Fibroblast of pulmonary artery (primary cell): ENCODE measurements around the gene COL25A1.

Experiments
- DNase-seq: peaks from one replicate; pipeline ENCODE4 v3.0.0-alpha.2; 2010; ENCODE audit warnings: low read depth
- H3K4me3 ChIP-seq: replicated peaks from 2 replicates; pipeline ENCODE4 v1.5.1; 2011; ENCODE audit warnings: low read depth, mild to moderate bottlenecking, control low read depth, low read length, moderate library complexity
- TF ChIP-seq, protein P1 (sequence below): IDR thresholded peaks from 2 replicates; pipeline ENCODE4 v1.5.1; 2011; ENCODE audit warnings: mild to moderate bottlenecking, control low read depth, low read length, inconsistent platforms; ENCODE audit errors: missing control alignments

Gene COL25A1

DNA sequence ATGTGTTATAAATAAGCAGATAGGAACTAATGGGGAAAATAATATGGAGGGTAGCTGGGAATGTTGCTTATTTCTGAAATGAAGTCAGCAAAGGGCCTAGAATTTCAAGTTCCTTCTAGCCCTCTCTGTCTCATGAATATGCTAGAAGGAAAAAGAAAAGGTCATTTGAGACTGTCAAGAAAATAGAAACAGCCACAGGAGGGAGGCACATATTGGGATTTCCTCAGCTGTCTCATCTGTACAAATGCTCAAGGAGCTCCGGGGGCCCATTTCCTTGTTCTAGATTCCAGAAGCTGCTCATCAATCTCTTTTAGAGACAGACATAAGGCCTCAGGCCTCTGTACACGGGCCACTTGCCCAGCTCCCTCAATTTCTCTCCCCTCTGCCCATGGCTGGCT is 412.0 kb downstream of the COL25A1 start:
- DNase-seq: no peak
- TF ChIP-seq, protein P1, sequence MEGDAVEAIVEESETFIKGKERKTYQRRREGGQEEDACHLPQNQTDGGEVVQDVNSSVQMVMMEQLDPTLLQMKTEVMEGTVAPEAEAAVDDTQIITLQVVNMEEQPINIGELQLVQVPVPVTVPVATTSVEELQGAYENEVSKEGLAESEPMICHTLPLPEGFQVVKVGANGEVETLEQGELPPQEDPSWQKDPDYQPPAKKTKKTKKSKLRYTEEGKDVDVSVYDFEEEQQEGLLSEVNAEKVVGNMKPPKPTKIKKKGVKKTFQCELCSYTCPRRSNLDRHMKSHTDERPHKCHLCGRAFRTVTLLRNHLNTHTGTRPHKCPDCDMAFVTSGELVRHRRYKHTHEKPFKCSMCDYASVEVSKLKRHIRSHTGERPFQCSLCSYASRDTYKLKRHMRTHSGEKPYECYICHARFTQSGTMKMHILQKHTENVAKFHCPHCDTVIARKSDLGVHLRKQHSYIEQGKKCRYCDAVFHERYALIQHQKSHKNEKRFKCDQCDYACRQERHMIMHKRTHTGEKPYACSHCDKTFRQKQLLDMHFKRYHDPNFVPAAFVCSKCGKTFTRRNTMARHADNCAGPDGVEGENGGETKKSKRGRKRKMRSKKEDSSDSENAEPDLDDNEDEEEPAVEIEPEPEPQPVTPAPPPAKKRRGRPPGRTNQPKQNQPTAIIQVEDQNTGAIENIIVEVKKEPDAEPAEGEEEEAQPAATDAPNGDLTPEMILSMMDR: no peak
- no peak overlapping the region for H3K4me3 ChIP-seq

DNA sequence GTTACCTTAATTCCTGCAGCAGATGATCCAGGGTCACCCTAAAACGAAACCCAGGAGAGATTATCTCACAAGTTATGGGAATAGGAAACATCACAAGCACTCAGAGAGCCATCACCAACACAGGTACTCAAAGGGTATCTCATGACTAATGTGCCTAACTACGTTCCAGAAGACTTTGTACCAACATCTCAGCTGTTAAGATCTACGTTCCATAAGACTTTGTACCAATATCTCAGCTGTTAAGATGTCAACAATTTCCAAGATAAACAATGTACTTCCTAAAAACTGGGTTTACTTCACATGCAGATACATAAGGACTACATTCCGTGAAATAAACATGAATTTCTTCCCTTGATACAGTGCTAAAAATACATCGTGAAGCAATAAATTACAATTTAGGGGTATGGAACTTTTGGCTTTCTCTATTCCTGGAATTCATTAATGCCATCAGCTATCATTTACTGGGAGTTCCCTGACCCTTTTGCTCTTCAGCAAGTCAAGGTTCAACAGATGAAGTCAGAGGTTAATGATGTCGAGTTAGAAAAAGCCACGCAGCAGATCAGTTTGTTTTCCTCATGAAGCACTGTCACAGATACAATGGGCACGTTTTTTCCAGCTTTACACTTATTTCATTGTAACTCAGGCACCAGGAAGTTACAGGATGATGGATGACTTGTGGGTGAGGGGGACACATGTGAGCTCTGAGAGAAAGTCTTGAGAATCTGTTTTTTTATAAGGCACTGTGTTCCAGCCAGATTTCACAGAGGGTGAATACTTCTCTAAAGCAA is 412.6 kb downstream of the COL25A1 start:
- TF ChIP-seq, protein P1: no peak
- no peak for DNase-seq
- no peak overlapping the region for H3K4me3 ChIP-seq

DNA sequence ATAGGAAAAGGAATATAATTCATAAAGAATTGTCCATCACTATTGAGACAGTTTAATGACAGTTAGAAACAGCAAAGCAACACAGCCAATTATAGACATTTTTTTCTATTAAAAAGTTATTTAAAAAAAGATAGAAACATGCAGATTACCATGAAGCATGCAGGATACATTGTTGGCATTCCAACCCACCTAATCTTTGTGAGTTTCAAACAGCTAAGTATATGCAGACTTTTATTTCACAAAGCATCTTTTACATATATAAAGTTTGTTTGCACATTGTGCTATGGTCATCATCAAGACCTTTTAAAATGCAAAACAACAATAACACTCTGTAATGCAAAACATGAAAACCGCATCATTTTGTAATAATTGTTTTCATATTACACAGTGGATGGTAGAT is 413.7 kb downstream of the COL25A1 start:
- TF ChIP-seq, protein P1: no peak
- DNase-seq: no peak
- no peak overlapping the region for H3K4me3 ChIP-seq

DNA sequence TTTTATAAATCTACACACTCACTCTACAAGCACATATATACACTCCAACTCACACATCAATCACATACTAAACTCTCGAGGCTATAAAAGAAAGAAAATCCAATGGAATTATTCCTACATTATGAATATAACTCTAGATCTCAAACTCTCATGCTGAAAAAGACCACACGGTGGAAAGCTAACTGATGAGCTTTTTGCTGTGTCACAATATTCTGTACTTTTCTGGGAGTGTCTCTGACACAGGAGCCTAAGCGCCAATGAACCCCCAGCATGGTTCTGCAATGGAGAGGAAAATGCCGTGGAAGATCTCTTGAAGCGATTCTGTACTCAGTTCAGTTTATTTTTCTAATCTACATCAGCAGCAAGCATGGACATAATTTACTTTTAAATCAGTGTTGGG is 415.4 kb downstream of the COL25A1 start:
- H3K4me3 ChIP-seq: no peak overlapping the region
- no peak for DNase-seq
- TF ChIP-seq, protein P1: no peak

DNA sequence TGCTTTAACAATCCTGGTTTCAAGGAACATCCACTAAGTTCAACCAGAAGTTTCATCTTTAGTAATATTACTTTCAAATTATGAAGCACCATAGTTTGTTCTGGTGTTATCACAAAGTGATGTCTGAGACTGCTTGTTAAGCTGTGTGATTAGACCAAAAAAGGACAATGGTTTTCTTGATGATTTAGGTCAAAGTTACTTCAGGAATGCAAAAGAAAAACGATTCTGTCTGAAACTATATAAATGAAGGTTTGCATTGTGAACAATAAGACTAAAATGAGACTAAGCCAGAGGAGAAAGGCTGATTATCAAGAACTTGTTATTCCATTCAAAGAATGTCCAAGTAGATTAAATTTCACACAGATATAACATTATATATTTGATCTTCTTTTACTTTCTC is 417.2 kb downstream of the COL25A1 start:
- TF ChIP-seq, protein P1: no peak
- H3K4me3 ChIP-seq: no peak overlapping the region
- peak; percentile 67 for DNase-seq

DNA sequence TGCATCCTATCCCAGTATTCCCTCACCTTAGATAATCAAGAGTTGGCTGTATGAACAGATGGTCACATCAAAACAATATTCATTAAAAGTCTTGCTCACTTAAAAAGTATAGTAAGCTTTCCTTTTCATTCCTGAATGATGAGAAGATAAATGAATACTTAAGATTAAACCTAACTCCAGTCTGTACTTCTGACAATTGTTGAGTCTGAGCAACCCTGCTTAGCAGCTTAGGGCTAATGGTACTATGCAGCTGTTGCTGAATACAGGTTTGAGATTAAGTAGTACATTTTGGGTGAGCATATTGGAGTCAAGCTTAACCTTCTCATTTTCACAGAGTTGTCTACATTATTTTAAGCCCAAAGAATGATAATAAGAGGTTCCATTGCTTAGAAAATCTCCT is 417.9 kb downstream of the COL25A1 start:
- no peak for DNase-seq
- H3K4me3 ChIP-seq: no peak overlapping the region
- TF ChIP-seq, protein P1: no peak

DNA sequence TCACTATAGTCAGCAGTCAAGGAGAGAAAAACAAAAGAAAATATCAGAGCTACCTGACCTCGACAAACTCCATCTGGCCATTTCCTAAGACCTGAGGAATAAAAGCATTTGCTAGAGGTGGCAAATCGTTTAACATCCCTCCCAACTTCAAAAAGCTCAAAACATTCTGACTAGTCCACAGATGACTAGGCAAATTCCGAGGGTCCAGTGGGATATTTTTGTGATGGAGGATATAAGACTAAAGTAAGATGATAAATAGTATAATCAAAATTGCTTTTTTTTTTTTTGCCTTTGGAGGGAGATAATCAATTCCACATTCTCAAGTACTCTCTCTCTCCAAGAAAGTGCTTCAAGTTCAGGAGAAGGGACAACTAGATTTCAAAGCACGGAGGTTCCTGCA is 420.5 kb downstream of the COL25A1 start:
- TF ChIP-seq, protein P1: no peak
- DNase-seq: no peak

More for the DNA sequence above, 420.5 kb downstream of the COL25A1 start:
- no peak overlapping the region for H3K4me3 ChIP-seq
